Measurements from ENCODE around the gene BTBD9. TPM values are rescaled to one million over a fixed set of nuclear protein-coding genes. Genes with fewer than 3 reads are reported as not detected.

Gene BTBD9
- total RNA-seq, 1 experiment from 2014 or later, result 4.3 TPM

GRCh38 chr6:38367231-38367630 is 272.5 kb downstream of the BTBD9 start:
- Histone ChIP-seq H3K4me3 (ENCODE audit: low read length) (no peak overlapping the region), H3K27me3 (ENCODE audit: low read length) (no peaks in the 10 kb centered on the region), H3K9me2 (replicated peaks; ENCODE audit: low read length) (no peaks in the 10 kb centered on the region), H3K79me2 (ENCODE audit: low read length) (no peaks in the 10 kb centered on the region), H2AFZ (ENCODE audit: low read length) (no peak overlapping the region), H3F3A (ENCODE audit: low read length, unreplicated experiment) (no peaks in the 10 kb centered on the region), H4K20me1 (ENCODE audit: low read length) (no peaks in the 10 kb centered on the region), H3K9me3 (ENCODE audit: low read length) (no peaks in the 10 kb centered on the region), H3K36me3 (ENCODE audit: low read depth, low read length) (no peaks in the 10 kb centered on the region), H3K4me2 (ENCODE audit: low read length) (no peak overlapping the region), H3K4me1 (ENCODE audit: insufficient read depth, low read length) (peaks cover under 1% of the 10 kb centered on the region; the same call in 1 of the 2 replicates), H3K9ac (ENCODE audit: low read length) (no peak overlapping the region), H3K27ac (ENCODE audit: low read length) (no peak overlapping the region)
- ChIA-PET CTCF (no interaction called here), POLR2A (ENCODE audit: unreplicated experiment) (no interaction called here)
- no TSS peak for BruUV-seq (replicated peaks)
- intact Hi-C loops (cut with micrococcal nuclease), result no loop called here
- no peak for TF ChIP-seq EZH2 (IDR thresholded peaks at IDR 0.05; ENCODE audit: low read length, unreplicated experiment)
- no peak for TF ChIP-seq CTCF (conservative IDR thresholded peaks at IDR 0.05; ENCODE audit: low read depth, low read length)
- TF ChIP-seq EZH2phosphoT487 (IDR thresholded peaks at IDR 0.05; ENCODE audit: borderline replicate concordance, low read length), result no peak
- ATAC-seq (no peak), DNase-seq (no peak)

GRCh38 chr6:38366234-38366633 is 273.5 kb downstream of the BTBD9 start:
- no peaks in the 10 kb centered on the region for H4K20me1 ChIP-seq (ENCODE audit: low read length)
- intact Hi-C loops (cut with micrococcal nuclease), result no loop called here

More at GRCh38 chr6:38366234-38366633, 273.5 kb downstream of the BTBD9 start:
- Histone ChIP-seq H2AFZ (ENCODE audit: low read length) (no peak overlapping the region), H3K27me3 (ENCODE audit: low read length) (no peaks in the 10 kb centered on the region), H3K36me3 (ENCODE audit: low read depth, low read length) (no peaks in the 10 kb centered on the region), H3K27ac (ENCODE audit: low read length) (no peak overlapping the region), H3K79me2 (ENCODE audit: low read length) (no peaks in the 10 kb centered on the region), H3K9me3 (ENCODE audit: low read length) (no peaks in the 10 kb centered on the region), H3K4me1 (ENCODE audit: insufficient read depth, low read length) (peaks cover 3% of the 10 kb centered on the region; the same call in 1 of the 2 replicates), H3K9me2 (replicated peaks; ENCODE audit: low read length) (no peaks in the 10 kb centered on the region), H3F3A (ENCODE audit: low read length, unreplicated experiment) (no peaks in the 10 kb centered on the region), H3K4me2 (ENCODE audit: low read length) (no peak overlapping the region), H3K4me3 (ENCODE audit: low read length) (no peak overlapping the region), H3K9ac (ENCODE audit: low read length) (no peak overlapping the region)
- DNase-seq (no peak), ATAC-seq (no peak)
- TF ChIP-seq CTCF (conservative IDR thresholded peaks at IDR 0.05; ENCODE audit: low read depth, low read length) (no peak), EZH2phosphoT487 (IDR thresholded peaks at IDR 0.05; ENCODE audit: borderline replicate concordance, low read length) (no peak), EZH2 (IDR thresholded peaks at IDR 0.05; ENCODE audit: low read length, unreplicated experiment) (no peak)
- CTCF ChIA-PET, result no interaction called here
- BruUV-seq (replicated peaks), result no TSS peak
- POLR2A ChIA-PET (ENCODE audit: unreplicated experiment), result interaction anchor here (0.6 kb wide), 1 partner anchor 87 kb away, joined by 5 read pairs; no protein-coding TSS in a partner anchor

Measured in PC-3 (cell line).